NCI-H2196 treated with DMSO at 0.1 percent for 48 hours (cell line): ENCODE results near the gene PARP2.
"Not testable (repeated sequence)": the region's sequence is repeated elsewhere in the genome, so short reads cannot be mapped to it uniquely, and the experiment has no call there.

ENCODE experiments used
- DNase-seq: peaks from one replicate; lab custom pipeline; 2025; ENCODE audit not compliant: unreplicated experiment; lab: John Stamatoyannopoulos, UW

Gene PARP2

GRCh38 chr14:20343092-20343861, at the start of gene PARP2:
Gene PARP2, plus strand, starts transcription at chr14:20343635. Its CDS starts 7 bp downstream, at chr14:20343642.
- DNase-seq, result peak; percentile 99

- DNase-seq, result no peak
Observed at GRCh38 chr14:20294636-20295035, 48.8 kb upstream of the PARP2 start.

- DNase-seq, result no peak
Observed at GRCh38 chr14:20295067-20295466, 48.4 kb upstream of the PARP2 start.

GRCh38 chr14:20302042-20302755, 41.2 kb upstream of the PARP2 start:
- no peak for DNase-seq

GRCh38 chr14:20305265-20306078, 38.0 kb upstream of the PARP2 start, which contains the start of gene TTC5:
Gene TTC5, minus strand, starts transcription at chr14:20305951. Its CDS starts 14 bp downstream, at chr14:20305937.
- peak; percentile 59 for DNase-seq

- no peak for DNase-seq
Observed at GRCh38 chr14:20306079-20306423, 37.4 kb upstream of the PARP2 start.

- no peak for DNase-seq
Observed at GRCh38 chr14:20314026-20314425, 29.4 kb upstream of the PARP2 start.

GRCh38 chr14:20317720-20318119, 25.7 kb upstream of the PARP2 start:
- DNase-seq, result no peak

- DNase-seq, result peak; percentile 30
Observed at GRCh38 chr14:20327005-20327869, 16.2 kb upstream of the PARP2 start.

GRCh38 chr14:20328705-20329104, 14.7 kb upstream of the PARP2 start:
- DNase-seq, result no peak

GRCh38 chr14:20329355-20329754, 14.1 kb upstream of the PARP2 start:
- DNase-seq, result no peak

GRCh38 chr14:20331053-20331613, 12.3 kb upstream of the PARP2 start:
- no peak for DNase-seq

- no peak for DNase-seq
Observed at GRCh38 chr14:20332431-20332787, 11.0 kb upstream of the PARP2 start.

GRCh38 chr14:20332788-20333493, 10.5 kb upstream of the PARP2 start, which contains the start of gene CCNB1IP1:
Gene CCNB1IP1, minus strand, starts transcription at chr14:20333279. Its CDS starts 16,756 bp downstream, at chr14:20316523.
- DNase-seq, result peak; percentile 86

GRCh38 chr14:20333494-20333841, 10.0 kb upstream of the PARP2 start:
- DNase-seq, result no peak

GRCh38 chr14:20334017-20334416, 9.4 kb upstream of the PARP2 start:
- no peak for DNase-seq

- not testable (repeated sequence) for DNase-seq
Observed at GRCh38 chr14:20341032-20341431, 2.4 kb upstream of the PARP2 start.

- DNase-seq, result no peak
Observed at GRCh38 chr14:20341646-20342045, 1.8 kb upstream of the PARP2 start.

GRCh38 chr14:20343862-20344220, 406 bp downstream of the PARP2 start:
- no peak for DNase-seq

- no peak for DNase-seq
Observed at GRCh38 chr14:20345366-20345765, 1.9 kb downstream of the PARP2 start.
